ENCODE results near the gene EBI3. TPM values are rescaled to one million over a fixed set of nuclear protein-coding genes. Genes with fewer than 3 reads are reported as not detected.

Gene EBI3
- total and polyA plus RNA-seq, 2 of the 13 experiments (the other 11 are each of a cell fraction or from before 2014, with no cell fraction given) = 3.4 TPM; not detected in 1

- no peak for TF ChIP-seq TCF7L2 (IDR thresholded peaks at IDR 0.05; ENCODE audit: low read depth, low read length)
- TF ChIP-seq HNRNPK (IDR thresholded peaks at IDR 0.05; ENCODE audit: low read depth, low read length, poor library complexity, severe bottlenecking) = no peak
- no peak for TF ChIP-seq ATF5 (CRISPR knock-in tag; IDR thresholded peaks at IDR 0.05; ENCODE audit: low read depth)
- TF ChIP-seq ZNF484 (CRISPR knock-in tag; IDR thresholded peaks at IDR 0.05; ENCODE audit: borderline replicate concordance, low read depth) = no peak
- TF ChIP-seq CTCF (CRISPR knock-in tag; IDR thresholded peaks at IDR 0.05) = 0 out of 2 replicates have a peak, but pooled peaks have one; percentile 3
- TF ChIP-seq ZNF180 (CRISPR knock-in tag; IDR thresholded peaks at IDR 0.05; ENCODE audit: borderline replicate concordance, low read depth) = no peak
- no peak for TF ChIP-seq ELF1 (CRISPR knock-in tag; IDR thresholded peaks at IDR 0.05)
- no peak for TF ChIP-seq ZNF160 (CRISPR knock-in tag; IDR thresholded peaks at IDR 0.05)
- TF ChIP-seq NCOA2 (CRISPR knock-in tag; IDR thresholded peaks at IDR 0.05) = no peak
- 0 out of 2 replicates have a peak, but pooled peaks have one; percentile 35 for TF ChIP-seq ZNF839 (CRISPR knock-in tag; IDR thresholded peaks at IDR 0.05; ENCODE audit: borderline replicate concordance)
- TF ChIP-seq TBX2 (CRISPR knock-in tag; IDR thresholded peaks at IDR 0.05; ENCODE audit: borderline replicate concordance) = peak; percentile 35; the same call in 1 of the 2 replicates
- peak; percentile 9; the same call in 1 of the 2 replicates for TF ChIP-seq TFAP4 (IDR thresholded peaks at IDR 0.05; ENCODE audit: borderline replicate concordance, low read depth)
- TF ChIP-seq ZNF503 (CRISPR knock-in tag; IDR thresholded peaks at IDR 0.05) = no peak
- 0 out of 2 replicates have a peak, but pooled peaks have one; percentile 23 for TF ChIP-seq ZNF274 (CRISPR knock-in tag; IDR thresholded peaks at IDR 0.05)
- TF ChIP-seq HNRNPH1 (optimal IDR thresholded peaks at IDR 0.05; ENCODE audit: low read depth, low read length) = no peak
- TF ChIP-seq SNAPC4 (CRISPR knock-in tag; IDR thresholded peaks at IDR 0.05) = no peak
- TF ChIP-seq YY1 (IDR thresholded peaks at IDR 0.05; ENCODE audit: insufficient read depth, insufficient replicate concordance, low read depth, low read length) = peak; percentile 76
- TF ChIP-seq CCDC6 (CRISPR knock-in tag; IDR thresholded peaks at IDR 0.05) = no peak
- TF ChIP-seq SRSF1 (optimal IDR thresholded peaks at IDR 0.05; ENCODE audit: low read depth, low read length) = no peak
- no peak for TF ChIP-seq ZNF790 (CRISPR knock-in tag; IDR thresholded peaks at IDR 0.05; ENCODE audit: borderline replicate concordance)
Observed at GRCh38 chr19:4224470-4224869, 4.9 kb upstream of the EBI3 start (continued).
